PC-9 (cell line): ENCODE results near the gene CAPN10. TPM values are rescaled to one million over a fixed set of nuclear protein-coding genes. Genes with fewer than 3 reads are reported as not detected.

Source experiments
- BruUV-seq: library from RNA; stranded (reverse); fragments of 400-500 nt; replicated peaks from 2 replicates; lab custom pipeline; 2021; lab: Mats Ljungman, UMichigan
- CTCF ChIA-PET: fragments of 300-600 bp; sonication (Branson Sonifier 250); formaldehyde crosslinking; loops from one replicate; lab custom pipeline; 2022; ENCODE audit warnings: antibody characterized with exemption; lab: Charles Lee
- POLR2A ChIA-PET: fragments of 300-600 bp; sonication (Branson Sonifier 250); formaldehyde crosslinking; loops from one replicate; lab custom pipeline; 2022; ENCODE audit warnings: antibody characterized with exemption; ENCODE audit not compliant: unreplicated experiment; lab: Charles Lee
- DNase-seq, 2 experiments: peaks; one replicate each; pipeline versions ENCODE4 v3.0.0 to v3.0.0-alpha.2; 2015 to 2022; ENCODE audit warnings: mixed read lengths in 1 of 2
- H2AFZ ChIP-seq: fragments of 200-600 bp; sonication (generic); 2 replicates; pipeline ENCODE4 v1.8.1; 2017; ENCODE audit warnings: antibody characterized with exemption
- H3F3A ChIP-seq: fragments of 200-600 bp; sonication (generic); 2 replicates; pipeline ENCODE4 v1.8.1; 2017; ENCODE audit warnings: antibody characterized with exemption, mild to moderate bottlenecking, low read depth; ENCODE audit not compliant: insufficient read depth
- H3K27ac ChIP-seq: fragments of 200-600 bp; sonication (generic); 2 replicates; pipeline ENCODE4 v1.6.1; 2016; ENCODE audit warnings: mixed run types
- H3K27me3 ChIP-seq: fragments of 200-600 bp; sonication (generic); 2 replicates; pipeline ENCODE4 v1.6.1; 2016; ENCODE audit warnings: low read depth, mixed run types; ENCODE audit not compliant: insufficient read depth
- H3K36me3 ChIP-seq: fragments of 200-600 bp; sonication (generic); 2 replicates; pipeline ENCODE4 v1.6.1; 2016; ENCODE audit warnings: low read depth, mixed run types
- H3K4me1 ChIP-seq: fragments of 200-600 bp; sonication (generic); replicated peaks from 2 replicates; pipeline ENCODE4 v1.6.1; 2016; ENCODE audit warnings: mixed run types; ENCODE audit not compliant: insufficient read depth
- H3K4me2 ChIP-seq: fragments of 200-600 bp; sonication (generic); 2 replicates; pipeline ENCODE4 v1.6.1; 2017; ENCODE audit warnings: mixed run types
- H3K4me3 ChIP-seq: fragments of 200-600 bp; sonication (generic); 2 replicates; pipeline ENCODE4 v1.6.1; 2016; ENCODE audit warnings: mixed run types
- H3K79me2 ChIP-seq: fragments of 200-600 bp; sonication (generic); 2 replicates; pipeline ENCODE4 v1.6.1; 2017; ENCODE audit warnings: low read depth, mixed run types
- H3K9me2 ChIP-seq: fragments of 200-600 bp; sonication (generic); 2 replicates; pipeline ENCODE4 v1.8.1; 2017; ENCODE audit warnings: mild to moderate bottlenecking; ENCODE audit not compliant: insufficient read depth
- H3K9me3 ChIP-seq: fragments of 200-600 bp; sonication (generic); 2 replicates; pipeline ENCODE4 v1.8.1; 2016; ENCODE audit warnings: low read depth; ENCODE audit not compliant: insufficient read depth
- H4K20me1 ChIP-seq: fragments of 200-600 bp; sonication (generic); 2 replicates; pipeline ENCODE4 v1.8.1; 2017; ENCODE audit not compliant: insufficient read depth
- EZH2 ChIP-seq: fragments of 200-600 bp; sonication (generic); IDR thresholded peaks from 2 replicates; pipeline ENCODE4 v1.8.0; 2017; ENCODE audit warnings: antibody characterized with exemption, low read depth
- intact Hi-C: fragments of 100-400 bp; cut with micrococcal nuclease; formaldehyde crosslinking; loops from one replicate; pipeline ENCODE4 v1.10.0; 2022; ENCODE audit not compliant: unreplicated experiment
- total RNA-seq: library from RNA; stranded (reverse); gene quantifications from 2 replicates; pipeline ENCODE4 v1.2.3, GENCODE V29; 2021
- TF ChIP-seq, protein P1 (sequence below): fragments of 200-600 bp; sonication (generic); conservative IDR thresholded peaks from 2 replicates; pipeline ENCODE4 v1.6.1; 2017; ENCODE audit warnings: mixed run types, antibody characterized with exemption, mild to moderate bottlenecking, moderate library complexity

CAPN10 gene
- total RNA-seq, 1 experiment from 2014 or later = 49.8 TPM

DNA sequence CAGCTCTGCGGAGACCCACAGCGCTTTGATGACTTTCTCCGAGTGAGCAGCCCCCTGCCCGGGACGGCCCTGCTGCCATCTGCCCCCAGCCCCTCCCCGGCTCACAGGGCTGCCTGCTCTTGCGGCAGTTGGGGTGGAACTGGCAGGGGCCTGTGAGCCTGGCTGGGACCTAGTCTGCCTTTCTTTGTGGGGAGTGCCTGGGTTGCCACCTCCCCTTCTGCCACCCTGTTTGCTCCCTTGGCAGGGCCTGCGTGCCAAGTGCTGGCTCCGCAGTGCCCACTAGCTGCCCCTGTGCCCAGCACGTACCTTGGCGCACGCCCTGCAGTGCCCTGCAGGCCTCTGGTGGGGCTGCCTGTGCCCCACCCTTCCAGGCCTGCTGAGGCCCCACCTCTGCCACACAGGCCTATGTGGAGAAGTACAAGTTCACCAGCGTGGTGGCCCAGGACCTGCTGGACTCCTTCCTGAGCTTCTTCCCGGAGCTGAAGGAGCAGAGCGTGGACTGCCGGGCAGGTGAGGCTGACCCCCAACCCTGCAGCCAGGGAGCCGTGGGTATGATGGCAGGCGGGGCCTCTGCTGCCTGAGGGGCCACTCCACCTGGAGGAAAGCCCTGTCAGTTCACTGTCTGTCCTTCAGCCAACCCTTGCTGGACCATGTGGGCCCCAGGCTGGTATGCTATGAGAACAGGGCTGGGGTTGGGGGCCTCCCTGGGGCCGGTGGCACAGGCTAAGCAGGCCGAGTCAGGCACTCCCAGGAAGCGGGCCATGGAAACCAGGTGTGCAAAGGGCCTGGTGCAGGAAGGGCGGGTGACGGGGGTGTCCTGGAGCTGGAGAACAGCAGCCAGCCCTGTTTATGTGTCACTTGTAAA lies 11.2 kb upstream of the CAPN10 start:
- Histone ChIP-seq H3K79me2 (peaks cover 52% of the 10 kb centered on the region), H3K27me3 (no peaks in the 10 kb centered on the region), H3K4me3 (no peak overlapping the region), H4K20me1 (peaks cover 88% of the 10 kb centered on the region), H3F3A (peaks cover 25% of the 10 kb centered on the region), H2AFZ (no peak overlapping the region), H3K4me1 (peaks cover 29% of the 10 kb centered on the region), H3K27ac (no peak overlapping the region), H3K9me3 (no peaks in the 10 kb centered on the region), H3K36me3 (peaks cover 9% of the 10 kb centered on the region), H3K4me2 (no peak overlapping the region), H3K9me2 (no peaks in the 10 kb centered on the region)
- CTCF ChIA-PET = no interaction called here
- intact Hi-C loops = no loop called here
- no TSS peak for BruUV-seq
- POLR2A ChIA-PET = no interaction called here
- DNase-seq = no peak
- no peak for TF ChIP-seq EZH2
- TF ChIP-seq, protein P1, sequence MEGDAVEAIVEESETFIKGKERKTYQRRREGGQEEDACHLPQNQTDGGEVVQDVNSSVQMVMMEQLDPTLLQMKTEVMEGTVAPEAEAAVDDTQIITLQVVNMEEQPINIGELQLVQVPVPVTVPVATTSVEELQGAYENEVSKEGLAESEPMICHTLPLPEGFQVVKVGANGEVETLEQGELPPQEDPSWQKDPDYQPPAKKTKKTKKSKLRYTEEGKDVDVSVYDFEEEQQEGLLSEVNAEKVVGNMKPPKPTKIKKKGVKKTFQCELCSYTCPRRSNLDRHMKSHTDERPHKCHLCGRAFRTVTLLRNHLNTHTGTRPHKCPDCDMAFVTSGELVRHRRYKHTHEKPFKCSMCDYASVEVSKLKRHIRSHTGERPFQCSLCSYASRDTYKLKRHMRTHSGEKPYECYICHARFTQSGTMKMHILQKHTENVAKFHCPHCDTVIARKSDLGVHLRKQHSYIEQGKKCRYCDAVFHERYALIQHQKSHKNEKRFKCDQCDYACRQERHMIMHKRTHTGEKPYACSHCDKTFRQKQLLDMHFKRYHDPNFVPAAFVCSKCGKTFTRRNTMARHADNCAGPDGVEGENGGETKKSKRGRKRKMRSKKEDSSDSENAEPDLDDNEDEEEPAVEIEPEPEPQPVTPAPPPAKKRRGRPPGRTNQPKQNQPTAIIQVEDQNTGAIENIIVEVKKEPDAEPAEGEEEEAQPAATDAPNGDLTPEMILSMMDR = no peak

DNA sequence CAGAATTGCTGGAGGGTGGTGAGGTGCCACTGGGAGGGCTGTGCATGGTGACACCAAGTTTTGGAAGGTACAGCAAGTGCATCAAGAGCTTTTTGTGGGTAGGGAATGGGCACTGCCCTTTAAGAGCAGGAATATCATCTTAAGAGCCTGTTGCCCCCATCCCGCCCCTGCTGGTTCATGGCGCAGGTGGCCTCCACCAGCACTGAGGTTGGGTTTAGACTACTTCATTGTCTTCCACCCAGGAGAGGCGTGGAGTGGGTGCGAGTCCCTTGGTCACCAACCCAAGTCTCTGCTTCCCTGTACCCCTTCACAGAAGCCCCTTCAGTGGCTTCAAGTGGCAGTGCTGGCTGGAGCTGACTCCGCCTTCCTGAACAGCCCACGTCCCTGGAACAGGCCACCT lies 10.5 kb upstream of the CAPN10 start:
- no peak for DNase-seq

DNA sequence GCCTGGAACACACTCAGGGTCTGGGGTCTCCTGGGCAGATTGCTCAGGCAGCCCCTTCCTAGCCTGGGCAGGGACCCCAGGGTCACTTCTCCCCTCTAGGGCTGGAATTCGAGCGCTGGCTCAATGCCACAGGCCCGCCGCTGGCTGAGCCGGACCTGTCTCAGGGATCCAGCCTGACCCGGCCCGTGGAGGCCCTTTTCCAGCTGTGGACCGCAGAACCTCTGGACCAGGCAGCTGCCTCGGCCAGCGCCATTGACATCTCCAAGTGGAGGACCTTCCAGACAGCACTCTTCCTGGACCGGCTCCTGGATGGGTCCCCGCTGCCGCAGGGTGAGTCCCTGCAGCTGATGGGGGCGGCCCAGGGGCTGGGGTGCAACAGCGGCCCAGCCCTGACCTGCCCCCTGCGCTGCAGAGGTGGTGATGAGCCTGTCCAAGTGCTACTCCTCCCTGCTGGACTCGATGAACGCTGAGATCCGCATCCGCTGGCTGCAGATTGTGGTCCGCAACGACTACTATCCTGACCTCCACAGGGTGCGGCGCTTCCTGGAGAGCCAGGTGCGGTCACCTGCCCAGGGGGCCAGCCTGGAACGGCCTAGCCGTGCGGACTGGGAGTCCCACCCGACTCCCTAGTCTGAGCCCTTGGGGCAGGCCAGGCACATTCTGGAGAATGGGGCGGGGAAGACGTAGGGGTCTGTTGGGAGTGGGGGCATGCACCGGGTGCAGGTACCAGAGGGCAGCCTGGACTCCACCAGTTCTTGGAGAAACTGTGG lies 9.9 kb upstream of the CAPN10 start:
- Histone ChIP-seq H3K9me2 (no peaks in the 10 kb centered on the region), H4K20me1 (peaks cover 87% of the 10 kb centered on the region), H3F3A (peaks cover 38% of the 10 kb centered on the region), H3K79me2 (peaks cover 52% of the 10 kb centered on the region), H3K27me3 (no peaks in the 10 kb centered on the region), H3K36me3 (peaks cover 9% of the 10 kb centered on the region), H3K27ac (no peak overlapping the region), H2AFZ (no peak overlapping the region), H3K4me2 (no peak overlapping the region), H3K9me3 (no peaks in the 10 kb centered on the region), H3K4me1 (peaks cover 41% of the 10 kb centered on the region), H3K4me3 (no peak overlapping the region)
- ChIA-PET POLR2A (no interaction called here), CTCF (no interaction called here)
- BruUV-seq = no TSS peak
- intact Hi-C loops = no loop called here
- DNase-seq = no peak
- TF ChIP-seq, protein P1 = no peak
- TF ChIP-seq EZH2 = no peak

More for the DNA sequence above, 10.5 kb upstream of the CAPN10 start:
- TF ChIP-seq, protein P1 = no peak
- no peak for TF ChIP-seq EZH2
- ChIA-PET POLR2A (no interaction called here), CTCF (no interaction called here)
- H3K4me1 ChIP-seq = peaks cover 35% of the 10 kb centered on the region
- H3K27me3 ChIP-seq = no peaks in the 10 kb centered on the region
- H3K9me2 ChIP-seq = no peaks in the 10 kb centered on the region
- intact Hi-C loops = no loop called here
- peaks cover 89% of the 10 kb centered on the region for H4K20me1 ChIP-seq
- peaks cover 32% of the 10 kb centered on the region for H3F3A ChIP-seq
- no peaks in the 10 kb centered on the region for H3K9me3 ChIP-seq
- no peak overlapping the region for H3K27ac ChIP-seq
- no peak overlapping the region for H3K4me2 ChIP-seq
- H3K36me3 ChIP-seq = peaks cover 9% of the 10 kb centered on the region
- H3K4me3 ChIP-seq = no peak overlapping the region
- H3K79me2 ChIP-seq = peaks cover 51% of the 10 kb centered on the region
- no peak overlapping the region for H2AFZ ChIP-seq
- no TSS peak for BruUV-seq
